NCI-H1694 treated with DMSO at 0.1 percent for 48 hours (cell line): ENCODE data around the gene MAPK6.
"Not testable (repeated sequence)": the region's sequence is repeated elsewhere in the genome, so short reads cannot be mapped to it uniquely, and the experiment has no call there.

ENCODE experiments used
- DNase-seq: peaks from one replicate; lab custom pipeline; 2025; lab: John Stamatoyannopoulos, UW

MAPK6 gene

GRCh38 chr15:52042051-52042851 lies 23.2 kb downstream of the MAPK6 start:
- DNase-seq, result no peak

- not testable (repeated sequence) for DNase-seq
Measured at GRCh38 chr15:52045795-52046298, 26.8 kb downstream of the MAPK6 start.

DNA sequence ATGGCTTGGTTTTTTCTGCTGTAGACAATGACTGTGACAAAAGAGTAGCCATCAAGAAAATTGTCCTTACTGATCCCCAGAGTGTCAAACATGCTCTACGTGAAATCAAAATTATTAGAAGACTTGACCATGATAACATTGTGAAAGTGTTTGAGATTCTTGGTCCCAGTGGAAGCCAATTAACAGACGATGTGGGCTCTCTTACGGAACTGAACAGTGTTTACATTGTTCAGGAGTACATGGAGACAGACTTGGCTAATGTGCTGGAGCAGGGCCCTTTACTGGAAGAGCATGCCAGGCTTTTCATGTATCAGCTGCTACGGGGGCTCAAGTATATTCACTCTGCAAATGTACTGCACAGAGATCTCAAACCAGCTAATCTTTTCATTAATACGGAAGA lies 27.5 kb downstream of the MAPK6 start:
- not testable (repeated sequence) for DNase-seq

- no peak for DNase-seq
Measured at GRCh38 chr15:52050416-52050815, 31.4 kb downstream of the MAPK6 start.

DNA sequence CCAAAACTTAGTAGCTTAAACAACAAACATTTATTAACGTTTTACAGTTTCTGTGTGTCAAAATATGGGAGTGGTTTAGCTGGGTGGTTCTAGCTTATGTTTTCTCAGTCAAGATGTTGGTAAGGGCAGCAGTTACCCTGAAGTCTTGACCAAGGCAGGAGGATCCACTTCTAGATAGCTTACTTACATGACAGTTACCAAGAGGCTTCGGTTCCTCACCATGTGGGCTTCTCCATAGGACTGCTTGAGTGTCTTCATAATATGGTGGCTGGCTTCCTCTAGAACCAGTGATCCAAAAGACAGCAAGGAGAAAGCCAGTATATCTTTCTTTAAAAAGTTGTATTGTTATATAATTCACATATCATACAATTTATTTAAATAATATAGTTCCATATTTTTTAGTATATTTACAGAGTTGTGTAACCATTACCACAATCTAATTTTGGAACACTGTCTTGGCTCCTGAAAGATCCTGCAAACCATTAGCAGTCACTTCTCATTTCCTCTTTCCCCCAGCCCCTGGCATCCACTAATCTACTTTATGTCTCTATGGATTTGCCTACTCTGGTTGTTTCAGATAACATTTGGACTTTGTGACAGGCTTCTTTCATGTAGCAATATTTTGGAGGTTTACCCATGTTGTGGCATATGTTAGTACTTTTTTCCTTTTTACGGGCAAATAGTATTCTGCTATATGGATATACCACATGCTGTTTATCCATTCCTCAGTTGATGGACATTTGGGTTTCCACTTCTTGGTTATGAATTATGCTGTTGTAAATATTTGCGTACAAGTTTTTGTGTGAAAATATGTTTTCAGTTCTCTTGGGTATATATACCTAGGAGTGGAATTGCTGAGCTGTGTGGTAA lies 33.3 kb downstream of the MAPK6 start:
- DNase-seq, result no peak

DNA sequence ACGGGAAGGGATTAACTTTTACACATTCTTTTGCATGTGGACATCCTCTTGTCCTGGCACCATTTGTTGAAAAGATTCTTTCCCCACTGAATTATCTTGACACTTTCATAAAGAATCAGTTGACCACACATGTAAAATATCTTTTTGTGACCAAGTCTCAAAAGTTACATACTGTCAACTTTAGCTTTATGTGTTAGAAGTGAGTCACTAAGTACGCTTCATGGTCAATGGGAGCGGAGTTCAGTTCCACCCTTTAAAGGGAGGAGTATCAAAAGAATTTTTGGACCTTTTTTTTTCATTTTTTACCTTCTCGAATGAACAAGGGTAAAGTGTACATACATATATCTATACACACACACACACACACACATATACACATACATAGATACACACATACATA lies 35.4 kb downstream of the MAPK6 start:
- no peak for DNase-seq

- not testable (repeated sequence) for DNase-seq
Measured at GRCh38 chr15:52054858-52055257, 35.8 kb downstream of the MAPK6 start.

DNA sequence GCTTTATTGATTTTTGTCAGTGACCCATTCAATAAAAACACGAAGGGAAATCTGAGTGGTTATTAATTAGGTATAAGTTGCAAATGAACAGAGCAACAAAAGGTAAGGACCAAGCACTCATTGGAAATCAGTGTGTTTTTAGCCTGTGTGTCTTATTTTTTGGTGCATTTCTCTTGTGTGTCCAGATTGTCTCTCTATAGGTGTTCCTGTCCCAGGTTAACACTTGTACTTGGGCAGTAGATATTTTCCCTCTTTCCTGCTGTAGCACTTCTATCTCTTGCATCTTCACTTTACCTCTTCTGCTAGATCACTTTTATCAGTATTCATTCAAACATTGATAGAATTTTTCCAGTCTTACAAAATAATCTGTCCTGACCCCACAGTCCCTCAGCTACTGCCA lies 37.0 kb downstream of the MAPK6 start:
- no peak for DNase-seq

GRCh38 chr15:52056496-52056895 lies 37.5 kb downstream of the MAPK6 start:
- no peak for DNase-seq

GRCh38 chr15:52057996-52058395 lies 39.0 kb downstream of the MAPK6 start:
- no peak for DNase-seq

DNA sequence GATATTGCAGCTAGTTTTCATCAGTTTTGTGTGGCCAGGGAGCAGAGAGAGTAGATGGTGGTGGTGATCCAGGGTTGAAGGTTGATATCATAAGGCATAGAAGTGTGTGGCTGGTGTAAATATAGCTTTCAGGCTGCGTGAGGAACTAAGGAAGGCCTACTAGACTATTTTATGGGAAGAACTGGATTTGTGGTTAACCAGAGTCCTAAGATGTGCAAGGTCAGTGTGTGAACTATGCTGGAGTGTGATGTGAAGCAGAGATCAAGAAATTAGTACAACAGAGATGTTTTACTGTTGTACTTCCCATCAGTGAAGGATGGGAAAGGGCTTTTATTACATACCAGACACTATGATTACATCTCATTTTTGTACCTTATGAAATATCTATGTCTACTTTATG lies 41.5 kb downstream of the MAPK6 start:
- no peak for DNase-seq

- DNase-seq, result no peak
Measured at GRCh38 chr15:52066842-52067544, 48.0 kb downstream of the MAPK6 start.

- DNase-seq, result no peak
Measured at GRCh38 chr15:52067545-52067926, 48.5 kb downstream of the MAPK6 start.

GRCh38 chr15:52068004-52068615 lies 49.1 kb downstream of the MAPK6 start:
- no peak for DNase-seq

DNA sequence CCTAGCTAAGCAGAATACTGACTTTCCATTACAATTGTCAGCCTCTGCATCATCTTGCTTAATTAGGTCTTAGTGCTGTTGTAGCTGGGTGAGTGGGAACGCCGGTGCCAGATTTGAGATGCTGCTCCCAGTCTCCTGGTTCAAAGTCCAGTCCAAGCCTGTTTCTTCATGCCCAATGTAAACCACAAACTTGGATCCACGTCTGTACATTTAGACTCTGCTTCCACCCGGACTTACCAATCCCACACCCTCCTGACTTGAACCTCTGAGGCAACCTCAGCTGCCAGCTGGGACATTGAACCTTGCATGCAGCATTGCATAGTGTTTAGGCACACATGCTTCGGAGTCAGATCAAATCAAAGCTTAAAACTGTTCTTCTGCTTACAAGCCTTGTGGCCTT lies 50.5 kb downstream of the MAPK6 start:
- no peak for DNase-seq

DNA sequence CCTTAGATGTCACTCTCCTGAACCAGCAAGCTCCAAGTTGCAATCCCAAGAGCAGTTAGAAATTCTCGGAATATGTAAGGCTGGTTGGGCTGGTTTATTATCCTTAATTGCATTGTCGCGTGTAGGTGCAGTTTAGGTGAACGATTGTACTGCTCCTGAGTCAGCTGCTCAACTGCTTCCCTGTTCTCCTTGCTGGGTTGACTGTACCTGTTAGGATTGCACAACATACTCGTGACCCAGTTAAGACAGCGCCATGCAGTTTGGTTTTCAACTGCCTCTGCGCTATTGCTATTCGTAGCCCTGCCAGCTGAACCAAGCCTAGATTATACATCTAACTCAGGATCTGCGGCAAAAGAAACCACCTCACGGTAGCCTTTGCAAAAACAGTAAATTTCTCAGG lies 52.6 kb downstream of the MAPK6 start:
- DNase-seq, result no peak

DNA sequence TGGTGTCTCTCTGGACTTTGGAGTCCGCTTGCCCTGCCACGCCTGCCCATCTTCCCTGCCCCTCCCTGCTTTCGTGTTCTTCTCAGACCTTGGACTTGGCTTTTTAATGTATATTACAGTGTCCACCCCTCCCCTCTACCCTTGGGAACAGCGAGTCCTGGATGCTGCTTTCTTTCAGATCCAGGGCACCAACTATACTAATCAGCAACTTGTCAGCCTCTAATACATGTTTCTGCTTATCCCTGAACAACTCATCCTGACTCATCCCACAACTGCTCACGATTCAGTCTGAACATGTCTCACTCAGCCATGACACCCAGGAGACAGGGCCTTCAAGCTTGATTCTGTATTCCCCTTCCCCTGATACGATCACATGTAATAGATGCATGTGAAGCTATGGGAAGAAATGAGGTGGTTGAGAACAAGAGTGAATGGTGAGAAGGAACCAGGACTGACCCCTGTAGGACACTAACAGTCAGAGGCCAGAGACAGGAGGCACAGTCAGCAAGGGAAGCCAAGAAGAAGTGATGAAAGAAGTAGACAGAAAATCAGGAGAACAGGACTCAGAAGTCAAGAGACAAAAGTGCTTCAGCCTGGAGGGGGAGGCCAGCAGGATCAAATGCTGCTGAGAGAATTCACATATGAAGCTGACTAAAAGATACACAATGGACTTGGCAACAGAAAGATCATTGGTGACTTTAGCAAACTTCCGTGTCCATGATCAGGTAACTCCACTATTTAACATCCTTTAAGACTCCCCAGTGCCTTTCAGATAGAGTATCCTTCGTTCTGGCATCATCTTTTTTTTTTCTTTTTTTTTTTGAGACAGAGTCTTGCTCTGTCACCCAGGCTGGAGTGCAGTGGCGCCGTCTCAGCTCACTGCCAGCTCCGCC lies 58.1 kb downstream of the MAPK6 start:
- DNase-seq, result no peak

- DNase-seq, result no peak
Measured at GRCh38 chr15:52078197-52078875, 59.3 kb downstream of the MAPK6 start.

DNA sequence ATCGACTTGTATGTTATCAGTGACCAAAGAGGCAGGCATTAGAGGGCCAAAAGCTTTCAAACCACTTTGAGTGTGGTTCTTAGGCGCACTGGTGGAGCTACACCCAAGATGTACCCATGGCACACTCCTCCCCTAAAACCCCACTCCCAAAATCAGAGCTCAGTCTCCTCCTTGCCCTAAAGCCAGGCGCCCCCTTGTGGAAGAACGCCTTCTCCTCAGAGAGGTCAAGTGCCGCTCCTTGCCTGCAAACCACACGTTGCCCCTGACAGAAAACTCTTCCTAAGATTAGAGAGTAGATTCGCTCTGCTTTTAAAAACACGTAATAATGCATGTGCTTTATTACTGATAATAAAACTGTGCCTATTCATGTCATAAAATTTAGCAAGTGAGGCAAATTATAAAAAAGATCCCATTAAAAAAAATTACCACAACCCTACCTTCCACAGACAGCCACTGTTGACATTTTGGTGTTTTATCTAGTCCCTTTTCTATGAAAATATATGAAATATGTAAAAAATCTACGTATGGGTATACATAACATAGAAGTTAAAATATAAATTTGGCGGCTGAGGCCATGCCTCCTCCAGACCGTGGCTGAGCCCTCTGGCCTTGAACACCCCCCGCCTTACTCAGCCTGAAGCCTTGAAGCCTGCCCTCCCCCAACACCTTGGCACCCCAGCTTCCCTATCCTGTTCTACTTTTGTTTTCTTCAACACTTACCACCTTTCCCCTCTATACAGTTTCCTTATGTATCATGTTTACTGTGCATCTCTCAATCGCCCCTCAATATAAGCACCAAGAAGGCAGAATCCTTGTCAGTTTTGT lies 60.1 kb downstream of the MAPK6 start:
- peak; percentile 17 for DNase-seq
